H1 (cell line): ENCODE measurements around the gene OSBPL5. TPM values are rescaled to one million over a fixed set of nuclear protein-coding genes. Genes with fewer than 3 reads are reported as not detected.

ENCODE experiments used
- CTCF ChIA-PET: fragments of 300-600 bp; sonication (Branson Sonifier 250); formaldehyde crosslinking; loops from one replicate; lab custom pipeline; 2021; ENCODE audit not compliant: partially characterized antibody; lab: Charles Lee
- POLR2A ChIA-PET: fragments of 300-600 bp; sonication (Branson Sonifier 250); formaldehyde crosslinking; loops from one replicate; lab custom pipeline; 2021; ENCODE audit warnings: inconsistent platforms; ENCODE audit not compliant: partially characterized antibody; lab: Charles Lee
- DNase-seq, 2 experiments: peaks; one replicate each; pipeline versions ENCODE4 v3.0.0 to v3.0.0-alpha.2; 2010 to 2022; ENCODE audit warnings: low spot score in 2 of 2, low read depth in 1 of 2, mixed read lengths in 1 of 2
- FAIRE-seq: peaks from 2 replicates; lab custom pipeline; 2011; peaks lifted over from hg19 to GRCh38; lab: Jason Lieb, UNC
- H2AFZ ChIP-seq: 2 replicates; pipeline ENCODE4 v1.8.1; 2012; ENCODE audit warnings: low read length, inconsistent platforms
- H2AK5ac ChIP-seq: 2 replicates; pipeline ENCODE4 v1.6.1; 2013; ENCODE audit warnings: low read depth, low read length
- H2BK120ac ChIP-seq: replicated peaks from 2 replicates; pipeline ENCODE3; 2013; ENCODE audit warnings: low read depth, low read length, inconsistent platforms
- H2BK12ac ChIP-seq: 2 replicates; pipeline ENCODE4 v1.6.1; 2013; ENCODE audit warnings: low read depth, low read length
- H2BK15ac ChIP-seq: 2 replicates; pipeline ENCODE4 v1.6.1; 2013; ENCODE audit warnings: low read length
- H2BK20ac ChIP-seq: 2 replicates; pipeline ENCODE4 v1.6.1; 2013; ENCODE audit warnings: low read length
- H2BK5ac ChIP-seq: 2 replicates; pipeline ENCODE4 v1.6.1; 2013; ENCODE audit warnings: low read depth, low read length
- H3K14ac ChIP-seq: 2 replicates; pipeline ENCODE4 v1.6.1; 2013; ENCODE audit warnings: inconsistent platforms; ENCODE audit not compliant: insufficient read length
- H3K18ac ChIP-seq: 2 replicates; pipeline ENCODE4 v1.6.1; 2013; ENCODE audit warnings: low read length; ENCODE audit errors: extremely low read depth
- H3K23ac ChIP-seq: 2 replicates; pipeline ENCODE4 v1.6.1; 2013; ENCODE audit warnings: inconsistent platforms; ENCODE audit not compliant: insufficient read length
- H3K23me2 ChIP-seq: 2 replicates; pipeline ENCODE4 v1.6.1; 2013; ENCODE audit warnings: low read depth, low read length
- H3K27ac ChIP-seq: 2 replicates; pipeline ENCODE4 v1.6.1; 2011; ENCODE audit warnings: low read depth, low read length, inconsistent platforms
- H3K27me3 ChIP-seq, 4 experiments: replicated peaks in 1 of 4; 1 replicate in 1 of 4; 2 replicates in 3 of 4; pipeline versions ENCODE4 v1.6.1 to v1.8.1; 2011 to 2013; ENCODE audit warnings: low read length in 3 of 4, mild to moderate bottlenecking in 3 of 4, inconsistent platforms in 2 of 4, mixed read lengths in 2 of 4, moderate library complexity in 1 of 4; ENCODE audit not compliant: control insufficient read depth in 3 of 4, insufficient read depth in 3 of 4; ENCODE audit errors: extremely low read depth in 1 of 4
- H3K36me3 ChIP-seq, 4 experiments: 2 replicates each; pipeline versions ENCODE4 v1.6.1 to v1.8.1; 2011 to 2013; ENCODE audit warnings: mild to moderate bottlenecking in 4 of 4, low read length in 3 of 4, moderate library complexity in 2 of 4, control low read depth in 1 of 4, inconsistent platforms in 1 of 4; ENCODE audit not compliant: insufficient read depth in 4 of 4, control insufficient read depth in 2 of 4
- H3K4ac ChIP-seq: replicated peaks from 2 replicates; pipeline ENCODE3; 2013; ENCODE audit warnings: low read length, low read depth, mixed read lengths, inconsistent platforms; ENCODE audit not compliant: insufficient read length
- H3K4me1 ChIP-seq, 4 experiments: replicated peaks in 1 of 4; 1 replicate in 1 of 4; 2 replicates in 3 of 4; pipeline versions ENCODE4 v1.6.1 to v1.8.1; 2011 to 2013; ENCODE audit warnings: low read length in 3 of 4, inconsistent platforms in 2 of 4, mixed read lengths in 1 of 4; ENCODE audit not compliant: insufficient read depth in 4 of 4, control insufficient read depth in 3 of 4
- H3K4me2 ChIP-seq, 2 experiments: 2 replicates each; pipeline versions ENCODE4 v1.6.1 to v1.8.1; 2011 to 2013; ENCODE audit warnings: low read depth in 2 of 2, low read length in 2 of 2, control low read depth in 1 of 2, inconsistent platforms in 1 of 2, mild to moderate bottlenecking in 1 of 2; ENCODE audit not compliant: insufficient read depth in 1 of 2
- H3K4me3 ChIP-seq, 4 experiments: fragments of 200-600, 300-600 bp in 1 of 4; sonication (generic), shearing (Covaris generic), sonication (Bioruptor Twin) in 1 of 4; 2 replicates each; pipeline versions ENCODE4 v1.5.1 to v1.8.1; 2011 to 2016; ENCODE audit warnings: low read length in 4 of 4, low read depth in 3 of 4, control low read depth in 2 of 4, inconsistent platforms in 2 of 4, mild to moderate bottlenecking in 2 of 4, mixed read lengths in 1 of 4, moderate library complexity in 1 of 4; ENCODE audit not compliant: insufficient read depth in 2 of 4; ENCODE audit errors: extremely low read depth in 1 of 4
- H3K56ac ChIP-seq: replicated peaks from 2 replicates; pipeline ENCODE3; 2013; ENCODE audit warnings: low read depth, mild to moderate bottlenecking, mixed read lengths, low read length, inconsistent platforms; ENCODE audit not compliant: insufficient read length
- H3K79me1 ChIP-seq: 2 replicates; pipeline ENCODE4 v1.6.1; 2013; ENCODE audit warnings: low read depth, low read length, control low read depth
- H3K79me2 ChIP-seq, 2 experiments: 2 replicates each; pipeline versions ENCODE4 v1.6.1 to v1.8.1; 2012 to 2013; ENCODE audit warnings: low read length in 2 of 2, mild to moderate bottlenecking in 2 of 2, inconsistent platforms in 1 of 2; ENCODE audit not compliant: insufficient read depth in 2 of 2, control insufficient read depth in 1 of 2
- H3K9ac ChIP-seq, 4 experiments: replicated peaks in 1 of 4; 1 replicate in 1 of 4; 2 replicates in 3 of 4; pipeline versions ENCODE4 v1.6.1 to v1.8.1; 2011 to 2013; ENCODE audit warnings: low read depth in 3 of 4, low read length in 3 of 4, control low read depth in 2 of 4, mild to moderate bottlenecking in 2 of 4, moderate library complexity in 2 of 4, inconsistent platforms in 1 of 4; ENCODE audit errors: extremely low read depth in 1 of 4
- H3K9me3 ChIP-seq, 2 experiments: 2 replicates each; pipeline versions ENCODE4 v1.6.1 to v1.8.1; 2012 to 2013; ENCODE audit warnings: mild to moderate bottlenecking in 2 of 2, moderate library complexity in 2 of 2, control low read depth in 1 of 2, inconsistent platforms in 1 of 2, low read depth in 1 of 2, low read length in 1 of 2, mixed read lengths in 1 of 2; ENCODE audit not compliant: insufficient read depth in 2 of 2
- H4K20me1 ChIP-seq, 2 experiments: replicated peaks in 1 of 2; 2 replicates each; pipeline versions ENCODE3 to v1.8.1; 2011 to 2013; ENCODE audit warnings: inconsistent platforms in 2 of 2, low read length in 2 of 2, mild to moderate bottlenecking in 1 of 2; ENCODE audit not compliant: insufficient read depth in 2 of 2, control insufficient read depth in 1 of 2
- H4K5ac ChIP-seq: 2 replicates; pipeline ENCODE4 v1.6.1; 2013; ENCODE audit warnings: low read length, low read depth, mixed read lengths, inconsistent platforms; ENCODE audit not compliant: insufficient read length
- H4K8ac ChIP-seq: 2 replicates; pipeline ENCODE4 v1.8.0; 2013; ENCODE audit warnings: mild to moderate bottlenecking, moderate library complexity, low read length, inconsistent platforms; ENCODE audit not compliant: insufficient read depth; ENCODE audit errors: extremely low read depth
- H4K91ac ChIP-seq: replicated peaks from 2 replicates; pipeline ENCODE3; 2013; ENCODE audit warnings: low read length, mixed read lengths, inconsistent platforms; ENCODE audit not compliant: insufficient read length
- KDM5A ChIP-seq: fragments of 200-600 bp; IDR thresholded peaks from 2 replicates; pipeline ENCODE4 v1.7.1; 2012; ENCODE audit warnings: mild to moderate bottlenecking, low read length, inconsistent platforms, mixed read lengths
- WGBS, 2 experiments: shearing (Covaris generic) in 1 of 2; methylation state at CpG; one replicate each; pipeline versions ENCODE4 v1.1.6 to v1.1.7; 2013 to 2015; ENCODE audit warnings: low lambda C conversion rate in 2 of 2, mixed read lengths in 2 of 2, inconsistent platforms in 1 of 2, low coverage in 1 of 2, missing lambda C conversion rate in 1 of 2; ENCODE audit not compliant: insufficient replicate concordance in 2 of 2, insufficient coverage in 1 of 2, insufficient read length in 1 of 2; ENCODE audit errors: extremely low coverage in 1 of 2, missing lambda C conversion rate in 1 of 2; 5-methylcytosine and 5-hydroxymethylcytosine counted together
- polyA plus RNA-seq, 7 experiments: library from polyadenylated mRNA; depleted of rRNA in 3 of 7; stranded (reverse) in 5 of 7; unstranded in 2 of 7; fragments of >200 nt in 5 of 7; fragments of 200-250 nt in 2 of 7; gene quantifications; 1 replicate in 5 of 7; 2 replicates in 1 of 7; 4 replicates in 1 of 7; pipeline versions ENCODE4 v1.2.1 to v1.2.3, GENCODE V29; 2011 to 2013; ENCODE audit warnings: missing spikeins in 2 of 7, mixed read lengths in 2 of 7
- total RNA-seq: library from RNA; stranded (reverse); fragmentation: NEBNext Ultra II Directional; extraction: Animal tissue kit (Norgen Biotek cat#: 25700); gene quantifications from 2 replicates; pipeline ENCODE4 v1.2.1, GENCODE V29; 2021

OSBPL5 gene
- total and polyA plus RNA-seq, 2 of the 8 experiments (the other 6 are each of a cell fraction or from before 2014, with no cell fraction given), result 3.4 to 9.9 TPM

DNA sequence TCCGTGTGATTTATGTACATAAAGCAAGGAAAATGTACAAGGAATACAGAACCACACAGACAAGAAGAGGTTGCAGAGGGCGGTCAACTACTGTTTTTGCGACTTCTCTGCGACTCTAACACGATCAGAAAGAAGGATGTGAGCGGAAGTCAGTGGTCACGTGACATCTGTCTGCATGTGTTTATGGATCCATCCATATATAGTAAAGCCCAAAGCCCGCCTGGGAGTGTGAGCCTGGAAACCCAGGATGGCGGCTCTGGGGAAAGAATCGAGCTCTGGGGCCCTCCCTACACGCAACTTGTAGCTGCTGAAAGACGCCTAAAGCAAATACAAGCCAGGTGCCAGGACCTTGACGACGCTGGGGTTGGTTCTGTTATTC lies 8.8 kb downstream of the OSBPL5 start:
- peaks cover 2 to 3% of the 10 kb centered on the region in 2 experiments; a peak in 2 of 4 replicates for H3K79me2 ChIP-seq
- no peak overlapping the region for H2BK15ac ChIP-seq
- peaks cover 9% of the 10 kb centered on the region for H3K23me2 ChIP-seq
- no peak overlapping the region for H2BK20ac ChIP-seq
- no peak for DNase-seq
- H3K36me3 ChIP-seq, result no peaks in the 10 kb centered on the region
- no peak overlapping the region for H2BK120ac ChIP-seq
- peaks cover 8 to 39% (median 32%) of the 10 kb centered on the region in 4 experiments for H3K4me1 ChIP-seq
- no peak overlapping the region for H3K9ac ChIP-seq
- H3K79me1 ChIP-seq, result peaks cover 6% of the 10 kb centered on the region
- no peak overlapping the region for H2AFZ ChIP-seq
- H3K23ac ChIP-seq, result no peak overlapping the region
- CTCF ChIA-PET, result interaction anchor here (0.7 to 1.4 kb wide), 4 partner anchors 10 to 97 kb away, joined by 3 to 4 read pairs (median 3); no protein-coding TSS in a partner anchor
- H4K5ac ChIP-seq, result no peak overlapping the region
- H4K91ac ChIP-seq, result no peak overlapping the region
- no peak overlapping the region for H2BK12ac ChIP-seq
- FAIRE-seq, result no peak
- H2BK5ac ChIP-seq, result no peak overlapping the region
- no peak for TF ChIP-seq KDM5A
- 88% methylated on average over 14 of the region's 14 CpGs; no CpG with 5 or more reads in 1 of the 2 experiments for WGBS, 2 experiments
- no peak overlapping the region for H3K4me2 ChIP-seq
- H3K4me3 ChIP-seq, result no peak overlapping the region
- no peak overlapping the region for H3K14ac ChIP-seq
- POLR2A ChIA-PET, result interaction anchor here (0.9 kb wide), 1 partner anchor 133 kb away, joined by 4 read pairs; no protein-coding TSS in a partner anchor
- no peak overlapping the region for H3K4ac ChIP-seq
- H3K56ac ChIP-seq, result no peak overlapping the region
- H4K20me1 ChIP-seq, result peaks cover 0 to 2% of the 10 kb centered on the region in 2 experiments
- H3K18ac ChIP-seq, result no peak overlapping the region
- H3K27me3 ChIP-seq, result peaks cover 0 to 3% (median under 1%) of the 10 kb centered on the region in 4 experiments; a peak in 3 of 7 replicates
- H3K27ac ChIP-seq, result no peak overlapping the region
- H4K8ac ChIP-seq, result no peak overlapping the region
- H2AK5ac ChIP-seq, result no peak overlapping the region
- H3K9me3 ChIP-seq, result no peaks in the 10 kb centered on the region
